Upper lobe of left lung (tissue), 6 donors: ENCODE results near the gene MAP4K1. TPM values are rescaled to one million over a fixed set of nuclear protein-coding genes. Genes with fewer than 3 reads are reported as not detected.
"Not testable (repeated sequence)": the region's sequence is repeated elsewhere in the genome, so short reads cannot be mapped to it uniquely, and the experiment has no call there.

Experiments used
- ATAC-seq, 2 donors: fragments of 200-7000 bp; cut with Tn5 transposase; one replicate each; pipeline ENCODE4 v1.9.1; 2022; ENCODE audit warnings: mild to moderate bottlenecking in 2 of 2, moderate library complexity in 2 of 2; ENCODE audit not compliant: low FRiP score in 2 of 2
- DNase-seq, 2 donors: peaks; one replicate each; pipeline ENCODE4 v3.0.0-alpha.2; 2019 to 2020
- H3K27ac ChIP-seq, 4 donors: fragments of 200-600 bp; sonication (generic); one replicate each; pipeline ENCODE4 v1.5.1; 2016 to 2019
- H3K27me3 ChIP-seq, 4 donors: fragments of 200-600 bp; sonication (generic); one replicate each; pipeline ENCODE4 v1.5.1; 2017 to 2019
- H3K36me3 ChIP-seq, 4 donors: fragments of 200-600 bp; sonication (generic); one replicate each; pipeline ENCODE4 v1.5.1; 2016 to 2019
- H3K4me1 ChIP-seq, 4 donors: fragments of 200-600 bp; sonication (generic); one replicate each; pipeline ENCODE4 v1.5.1; 2018 to 2019
- H3K4me3 ChIP-seq, 4 donors: fragments of 200-600 bp; sonication (generic); one replicate each; pipeline ENCODE4 v1.5.1; 2017 to 2019; ENCODE audit warnings: mild to moderate bottlenecking in 2 of 4, moderate library complexity in 1 of 4
- H3K9me3 ChIP-seq, 4 donors: fragments of 200-600 bp; sonication (generic); one replicate each; pipeline ENCODE4 v1.5.1; 2018 to 2019
- EP300 ChIP-seq, 4 donors: sonication (generic); formaldehyde crosslinking; IDR thresholded peaks; one replicate each; pipeline ENCODE4 v1.5.1; 2017; ENCODE audit warnings: antibody characterized with exemption in 4 of 4, control low read depth in 2 of 4
- POLR2A ChIP-seq, 4 donors: fragments of 450-650 bp; IDR thresholded peaks; one replicate each; pipeline ENCODE4 v1.5.1; 2016 to 2017; ENCODE audit warnings: antibody characterized with exemption in 4 of 4, mild to moderate bottlenecking in 2 of 4
- POLR2AphosphoS5 ChIP-seq, 2 donors: sonication (generic); formaldehyde crosslinking; IDR thresholded peaks; one replicate each; pipeline ENCODE4 v1.5.1; 2017; ENCODE audit warnings: antibody characterized with exemption in 2 of 2
- WGBS, 2 donors: methylation state at CpG; one replicate each; pipeline ENCODE4 v1.1.5; 2017 to 2018; 5-methylcytosine and 5-hydroxymethylcytosine counted together
- total RNA-seq, 6 donors: library from RNA; depleted of rRNA in 4 of 6; stranded (reverse); fragments of >200 nt in 4 of 6; gene quantifications; one replicate each; pipeline versions ENCODE4 v1.1.0 to v1.2.1, GENCODE V29; 2016 to 2021
- TF ChIP-seq, protein P1 (sequence below), 6 experiments: fragments of 450-650 bp in 4 of 6; fragments of 200-600 bp in 2 of 6; sonication (generic) in 2 of 6; IDR thresholded peaks; one replicate each; pipeline ENCODE4 v1.5.1; 2016 to 2019; ENCODE audit warnings: antibody characterized with exemption in 6 of 6
- donor health status: DM: no; HTN: no; CAD: no; lungs with moderate emphysema.
- donor health status: DM: no; HTN: yes; CAD: no; lungs with severe emphysema.

Gene MAP4K1
- total RNA-seq, 6 donors from 2014 or later, result 6.2 to 28.3 (median 9.9) TPM

DNA sequence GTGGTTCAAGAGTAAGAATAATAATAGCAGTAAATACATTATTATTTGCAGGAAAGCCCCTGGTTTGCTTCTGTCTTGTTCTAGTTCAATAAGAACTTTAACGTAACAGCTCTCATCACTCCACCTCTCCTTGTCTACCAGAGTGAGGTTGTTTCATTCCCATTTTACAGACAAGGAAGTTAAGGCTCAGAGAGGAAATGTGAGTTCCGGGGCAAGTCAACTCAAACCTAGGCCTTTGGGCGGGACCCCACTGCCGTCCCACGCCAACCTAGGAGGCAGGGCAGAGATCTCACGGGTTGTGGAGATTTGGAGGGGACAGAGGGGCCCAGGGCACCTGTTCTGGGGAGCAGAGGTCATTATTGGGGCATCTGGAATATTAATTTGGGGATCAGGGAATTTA is 1.5 kb downstream of the MAP4K1 start:
- peaks cover under 1 to 12% (median 10%) of the 10 kb centered on the region in 4 donors for H3K36me3 ChIP-seq
- DNase-seq (no peak), ATAC-seq (no peak)
- H3K9me3 ChIP-seq, result no peaks in the 10 kb centered on the region
- H3K4me1 ChIP-seq, result peaks cover 14 to 24% (median 16%) of the 10 kb centered on the region in 4 donors
- H3K4me3 ChIP-seq, result no peak overlapping the region
- WGBS, 2 donors, result 81 to 92% methylated on average over 6 of the region's 6 CpGs
- H3K27ac ChIP-seq, result no peak overlapping the region
- TF ChIP-seq POLR2A (IDR thresholded peaks at IDR 0.05) (no peak), EP300 (IDR thresholded peaks at IDR 0.05) (no peak), POLR2AphosphoS5 (IDR thresholded peaks at IDR 0.05) (no peak)
- TF ChIP-seq, protein P1, sequence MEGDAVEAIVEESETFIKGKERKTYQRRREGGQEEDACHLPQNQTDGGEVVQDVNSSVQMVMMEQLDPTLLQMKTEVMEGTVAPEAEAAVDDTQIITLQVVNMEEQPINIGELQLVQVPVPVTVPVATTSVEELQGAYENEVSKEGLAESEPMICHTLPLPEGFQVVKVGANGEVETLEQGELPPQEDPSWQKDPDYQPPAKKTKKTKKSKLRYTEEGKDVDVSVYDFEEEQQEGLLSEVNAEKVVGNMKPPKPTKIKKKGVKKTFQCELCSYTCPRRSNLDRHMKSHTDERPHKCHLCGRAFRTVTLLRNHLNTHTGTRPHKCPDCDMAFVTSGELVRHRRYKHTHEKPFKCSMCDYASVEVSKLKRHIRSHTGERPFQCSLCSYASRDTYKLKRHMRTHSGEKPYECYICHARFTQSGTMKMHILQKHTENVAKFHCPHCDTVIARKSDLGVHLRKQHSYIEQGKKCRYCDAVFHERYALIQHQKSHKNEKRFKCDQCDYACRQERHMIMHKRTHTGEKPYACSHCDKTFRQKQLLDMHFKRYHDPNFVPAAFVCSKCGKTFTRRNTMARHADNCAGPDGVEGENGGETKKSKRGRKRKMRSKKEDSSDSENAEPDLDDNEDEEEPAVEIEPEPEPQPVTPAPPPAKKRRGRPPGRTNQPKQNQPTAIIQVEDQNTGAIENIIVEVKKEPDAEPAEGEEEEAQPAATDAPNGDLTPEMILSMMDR (IDR thresholded peaks at IDR 0.05), result no peak
- H3K27me3 ChIP-seq, result no peaks in the 10 kb centered on the region

DNA sequence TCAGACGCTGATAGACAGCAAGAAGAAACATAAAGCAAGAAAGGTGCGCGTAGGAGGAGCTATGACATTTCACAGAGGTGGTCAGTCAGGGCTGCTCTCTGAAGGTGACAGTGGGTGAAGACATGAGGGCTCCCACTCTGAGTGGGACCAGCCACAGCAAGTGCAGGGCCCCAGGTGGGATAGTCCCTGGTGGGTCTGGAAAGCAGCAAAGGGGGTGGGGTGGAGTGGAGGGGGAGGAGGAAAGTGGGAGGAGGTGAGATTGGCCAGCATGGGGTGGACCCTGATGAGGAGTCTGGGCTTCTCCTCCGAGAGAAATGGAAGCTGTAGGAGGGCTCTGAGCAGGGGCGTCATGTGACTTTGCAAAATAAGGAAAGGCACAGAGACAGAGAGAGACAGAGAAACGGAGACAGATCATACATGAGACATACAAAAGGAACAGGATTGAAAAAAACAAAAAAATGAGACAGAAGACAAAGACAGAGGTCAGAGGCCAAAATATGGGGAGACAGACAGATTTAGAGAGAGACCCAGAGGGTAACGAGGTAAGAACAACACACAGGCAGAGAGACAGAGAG is 2.7 kb downstream of the MAP4K1 start:
- TF ChIP-seq, protein P1 (IDR thresholded peaks at IDR 0.05), result no peak
- TF ChIP-seq POLR2AphosphoS5 (IDR thresholded peaks at IDR 0.05) (no peak), EP300 (IDR thresholded peaks at IDR 0.05) (no peak), POLR2A (IDR thresholded peaks at IDR 0.05) (no peak)
- Histone ChIP-seq H3K27ac (no peak overlapping the region), H3K4me3 (no peak overlapping the region), H3K27me3 (no peaks in the 10 kb centered on the region), H3K4me1 (peaks cover 13 to 19% (median 14%) of the 10 kb centered on the region in 4 donors), H3K9me3 (no peaks in the 10 kb centered on the region), H3K36me3 (no peaks in the 10 kb centered on the region)
- ATAC-seq (no peak), DNase-seq (no peak)
- 79 to 83% methylated on average over 7 of the region's 7 CpGs for WGBS, 2 donors

DNA sequence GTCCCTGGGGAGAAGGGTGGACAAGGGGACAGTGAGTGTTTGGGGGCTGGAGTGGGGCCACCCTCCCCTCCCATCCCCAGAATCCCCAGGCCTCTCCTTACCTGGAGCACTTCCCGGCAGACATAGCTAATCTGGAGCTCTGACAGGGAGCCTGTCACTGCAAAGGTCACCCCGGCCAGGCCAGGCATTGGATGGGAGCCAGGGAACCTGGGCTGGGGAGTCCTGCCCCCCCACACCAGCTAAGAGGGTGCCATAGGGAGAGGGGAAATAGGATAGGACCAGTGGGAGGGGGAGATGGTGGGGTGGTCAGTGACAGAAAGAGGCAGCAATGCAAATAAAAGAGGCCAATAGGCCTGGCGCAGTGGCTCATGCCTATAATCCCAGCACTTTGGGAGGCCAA is 3.5 kb downstream of the MAP4K1 start:
- peaks cover 7 to 12% (median 8%) of the 10 kb centered on the region in 4 donors for H3K4me1 ChIP-seq
- H3K36me3 ChIP-seq, result no peaks in the 10 kb centered on the region
- 71 to 78% methylated on average over 2 to 3 of the region's 3 CpGs for WGBS, 2 donors
- no peaks in the 10 kb centered on the region for H3K27me3 ChIP-seq
- ATAC-seq (no peak), DNase-seq (no peak)
- no peak overlapping the region for H3K4me3 ChIP-seq
- TF ChIP-seq POLR2A (IDR thresholded peaks at IDR 0.05), result no peak
- no peak for TF ChIP-seq EP300 (IDR thresholded peaks at IDR 0.05)
- no peak for TF ChIP-seq POLR2AphosphoS5 (IDR thresholded peaks at IDR 0.05)
- TF ChIP-seq, protein P1 (IDR thresholded peaks at IDR 0.05), result no peak
- no peaks in the 10 kb centered on the region for H3K9me3 ChIP-seq
- H3K27ac ChIP-seq, result no peak overlapping the region

DNA sequence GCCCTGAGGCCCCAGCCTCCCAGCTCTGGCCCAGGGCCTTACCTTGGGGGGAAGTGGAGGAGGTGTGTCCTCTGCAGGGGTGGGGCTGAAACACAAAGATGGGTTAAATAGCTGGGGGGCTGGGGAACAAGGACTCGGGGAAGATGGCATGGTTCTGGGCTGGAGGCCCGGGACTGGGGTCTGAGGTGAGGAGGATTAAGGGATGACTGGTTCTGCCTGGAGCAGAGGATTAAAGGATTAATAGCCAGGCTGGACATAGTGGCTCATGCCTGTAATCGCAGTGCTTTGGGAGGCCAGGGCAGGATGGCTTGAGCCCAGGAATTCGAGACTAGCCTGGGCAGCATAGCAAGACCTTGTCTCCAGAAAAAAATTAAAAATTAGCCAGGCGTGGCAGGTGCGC is 11.6 kb downstream of the MAP4K1 start:
- H3K4me3 ChIP-seq, result no peak overlapping the region
- H3K36me3 ChIP-seq, result no peaks in the 10 kb centered on the region
- ATAC-seq (no peak), DNase-seq (no peak)
- H3K9me3 ChIP-seq, result no peaks in the 10 kb centered on the region
- no peak overlapping the region for H3K27ac ChIP-seq
- no peaks in the 10 kb centered on the region for H3K27me3 ChIP-seq
- H3K4me1 ChIP-seq, result no peaks in the 10 kb centered on the region
- 81 to 88% methylated on average over 6 of the region's 6 CpGs for WGBS, 2 donors
- TF ChIP-seq, protein P1 (IDR thresholded peaks at IDR 0.05), result no peak
- TF ChIP-seq POLR2A (IDR thresholded peaks at IDR 0.05) (no peak), EP300 (IDR thresholded peaks at IDR 0.05) (no peak), POLR2AphosphoS5 (IDR thresholded peaks at IDR 0.05) (no peak)

DNA sequence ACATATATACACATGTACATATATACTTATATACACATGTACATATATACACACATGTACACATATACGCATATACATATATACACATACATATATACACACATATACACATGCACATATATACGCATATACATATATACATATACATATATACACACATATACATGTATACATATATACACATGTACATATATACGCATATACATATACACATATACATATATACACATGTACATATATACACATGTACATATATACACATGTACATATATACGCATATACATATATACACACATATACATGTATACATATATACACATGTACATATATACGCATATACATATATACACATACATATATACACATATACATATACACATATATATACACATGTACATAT is 14.9 kb downstream of the MAP4K1 start:
- WGBS, 2 donors, result 92 to 93% methylated on average over 5 of the region's 5 CpGs
- not testable (repeated sequence) for H3K36me3 ChIP-seq, H3K9me3 ChIP-seq, ATAC-seq, H3K27ac ChIP-seq, H3K4me1 ChIP-seq, H3K4me3 ChIP-seq, DNase-seq, H3K27me3 ChIP-seq
